Measurements from ENCODE around the gene PNPLA2. TPM values are rescaled to one million over a fixed set of nuclear protein-coding genes. Genes with fewer than 3 reads are reported as not detected.

Gene PNPLA2
- total RNA-seq, 2 donors from 2014 or later: 61.8 to 115 TPM

DNA sequence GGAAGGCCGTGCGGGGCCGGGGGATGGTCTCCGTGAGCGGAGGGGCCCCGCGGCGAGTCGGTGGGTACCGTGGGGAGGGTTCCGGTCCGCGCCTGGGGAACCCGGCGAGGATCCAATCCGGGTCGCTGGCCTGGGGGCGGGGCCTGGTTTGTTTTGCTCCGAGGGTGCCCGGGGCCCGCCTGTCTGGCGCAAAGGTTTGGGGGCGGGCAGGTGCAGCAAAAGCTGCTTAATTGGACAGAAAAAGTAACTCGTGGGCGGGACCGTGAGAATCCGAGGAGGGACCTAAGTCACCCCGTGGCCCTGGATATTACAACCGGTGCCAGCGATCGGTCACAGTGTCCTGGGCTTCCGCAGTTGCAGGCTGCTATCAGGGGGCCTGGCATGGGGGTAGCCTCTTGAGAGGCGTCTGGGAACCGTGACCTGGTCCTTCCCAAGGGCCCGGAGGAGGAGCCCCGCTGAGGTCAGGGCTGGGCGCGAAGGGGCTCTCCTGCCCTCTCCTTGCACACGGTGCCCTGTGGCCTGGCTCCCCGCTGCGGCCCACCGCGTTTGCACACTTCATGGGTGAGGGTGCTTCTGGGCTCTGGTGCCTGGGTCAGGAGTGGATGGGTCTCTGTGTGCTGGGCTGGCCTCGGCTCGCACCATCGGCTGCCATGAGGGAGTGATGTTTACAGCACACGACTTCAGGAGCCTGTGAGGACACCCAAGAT, 1.4 kb downstream of the PNPLA2 start:
- peak overlapping the region; percentile 91 for H3K27ac ChIP-seq
- H3K36me3 ChIP-seq: peaks cover 8 to 16% of the 10 kb centered on the region in 2 donors
- intact Hi-C loops (cut with DNase I): no loop called here
- H3K9me3 ChIP-seq: no peaks in the 10 kb centered on the region
- TF ChIP-seq POLR2A (IDR thresholded peaks at IDR 0.05) (peak; percentile 68), POLR2AphosphoS5 (IDR thresholded peaks at IDR 0.05) (peak; percentile 54)
- TF ChIP-seq, protein P1, sequence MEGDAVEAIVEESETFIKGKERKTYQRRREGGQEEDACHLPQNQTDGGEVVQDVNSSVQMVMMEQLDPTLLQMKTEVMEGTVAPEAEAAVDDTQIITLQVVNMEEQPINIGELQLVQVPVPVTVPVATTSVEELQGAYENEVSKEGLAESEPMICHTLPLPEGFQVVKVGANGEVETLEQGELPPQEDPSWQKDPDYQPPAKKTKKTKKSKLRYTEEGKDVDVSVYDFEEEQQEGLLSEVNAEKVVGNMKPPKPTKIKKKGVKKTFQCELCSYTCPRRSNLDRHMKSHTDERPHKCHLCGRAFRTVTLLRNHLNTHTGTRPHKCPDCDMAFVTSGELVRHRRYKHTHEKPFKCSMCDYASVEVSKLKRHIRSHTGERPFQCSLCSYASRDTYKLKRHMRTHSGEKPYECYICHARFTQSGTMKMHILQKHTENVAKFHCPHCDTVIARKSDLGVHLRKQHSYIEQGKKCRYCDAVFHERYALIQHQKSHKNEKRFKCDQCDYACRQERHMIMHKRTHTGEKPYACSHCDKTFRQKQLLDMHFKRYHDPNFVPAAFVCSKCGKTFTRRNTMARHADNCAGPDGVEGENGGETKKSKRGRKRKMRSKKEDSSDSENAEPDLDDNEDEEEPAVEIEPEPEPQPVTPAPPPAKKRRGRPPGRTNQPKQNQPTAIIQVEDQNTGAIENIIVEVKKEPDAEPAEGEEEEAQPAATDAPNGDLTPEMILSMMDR (IDR thresholded peaks at IDR 0.05): no peak
- no peaks in the 10 kb centered on the region for H3K27me3 ChIP-seq (replicated peaks; ENCODE audit: insufficient read depth)
- DNase-seq (ENCODE audit: low spot score): peak; percentile 87
- peaks cover 10% of the 10 kb centered on the region for H3K4me1 ChIP-seq (replicated peaks)
- WGBS: 0% methylated on average over 36 of the region's 47 CpGs
- H3K4me3 ChIP-seq: peak overlapping the region; percentile 80 to 98

DNA sequence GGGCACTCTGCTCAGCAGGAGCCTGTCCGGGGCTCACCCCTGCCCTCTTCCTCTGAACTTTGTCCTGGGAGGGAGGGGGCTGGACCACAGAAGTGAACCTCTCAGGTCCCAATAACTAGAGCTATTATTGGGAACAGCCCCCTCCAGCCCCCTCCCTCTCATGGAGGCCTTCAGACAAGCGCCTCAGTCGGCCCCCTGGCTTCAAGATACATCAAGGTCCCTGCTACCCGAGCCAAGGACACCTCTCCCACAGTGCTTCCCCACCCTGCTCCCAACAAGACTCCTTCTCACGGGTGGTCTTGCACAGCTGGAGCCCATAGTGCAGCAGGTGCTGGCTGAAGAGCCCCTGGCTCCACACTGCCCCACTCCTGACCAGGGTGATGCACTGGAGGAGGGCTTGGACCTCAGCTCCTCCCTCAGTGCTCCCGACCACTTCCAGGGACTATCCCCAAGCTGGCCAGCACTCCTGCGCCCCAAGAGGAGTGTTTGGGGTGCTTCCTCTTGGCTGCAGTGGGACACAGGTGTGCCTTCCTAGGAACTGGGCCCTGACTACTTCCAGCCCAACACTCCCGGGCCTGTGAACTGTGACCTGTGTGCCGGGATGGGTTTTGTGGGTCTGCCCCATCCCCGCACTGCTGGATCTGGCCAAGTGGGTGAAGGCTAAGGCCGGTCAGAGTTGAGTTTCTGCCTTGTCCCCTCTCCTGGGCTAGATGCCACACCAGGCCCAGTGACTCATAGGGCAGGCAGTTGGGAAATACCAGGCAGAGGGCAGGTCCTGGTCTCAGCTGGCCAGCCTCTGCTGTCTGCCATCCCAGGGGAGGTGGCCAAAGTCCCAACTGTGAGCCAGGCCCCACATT, 2.2 kb downstream of the PNPLA2 start:
- no peaks in the 10 kb centered on the region for H3K9me3 ChIP-seq
- DNase-seq (ENCODE audit: low spot score): no peak
- H3K36me3 ChIP-seq: peaks cover 8 to 16% of the 10 kb centered on the region in 2 donors
- intact Hi-C loops (cut with DNase I): no loop called here
- H3K27ac ChIP-seq: peak overlapping the region; percentile 91
- H3K4me1 ChIP-seq (replicated peaks): peaks cover 17% of the 10 kb centered on the region
- TF ChIP-seq POLR2A (IDR thresholded peaks at IDR 0.05) (no peak), POLR2AphosphoS5 (IDR thresholded peaks at IDR 0.05) (no peak)
- TF ChIP-seq, protein P1 (IDR thresholded peaks at IDR 0.05): no peak
- H3K27me3 ChIP-seq (replicated peaks; ENCODE audit: insufficient read depth): no peaks in the 10 kb centered on the region
- WGBS: 60% methylated on average over 9 of the region's 11 CpGs
- peak overlapping the region; percentile 80 to 98 for H3K4me3 ChIP-seq

DNA sequence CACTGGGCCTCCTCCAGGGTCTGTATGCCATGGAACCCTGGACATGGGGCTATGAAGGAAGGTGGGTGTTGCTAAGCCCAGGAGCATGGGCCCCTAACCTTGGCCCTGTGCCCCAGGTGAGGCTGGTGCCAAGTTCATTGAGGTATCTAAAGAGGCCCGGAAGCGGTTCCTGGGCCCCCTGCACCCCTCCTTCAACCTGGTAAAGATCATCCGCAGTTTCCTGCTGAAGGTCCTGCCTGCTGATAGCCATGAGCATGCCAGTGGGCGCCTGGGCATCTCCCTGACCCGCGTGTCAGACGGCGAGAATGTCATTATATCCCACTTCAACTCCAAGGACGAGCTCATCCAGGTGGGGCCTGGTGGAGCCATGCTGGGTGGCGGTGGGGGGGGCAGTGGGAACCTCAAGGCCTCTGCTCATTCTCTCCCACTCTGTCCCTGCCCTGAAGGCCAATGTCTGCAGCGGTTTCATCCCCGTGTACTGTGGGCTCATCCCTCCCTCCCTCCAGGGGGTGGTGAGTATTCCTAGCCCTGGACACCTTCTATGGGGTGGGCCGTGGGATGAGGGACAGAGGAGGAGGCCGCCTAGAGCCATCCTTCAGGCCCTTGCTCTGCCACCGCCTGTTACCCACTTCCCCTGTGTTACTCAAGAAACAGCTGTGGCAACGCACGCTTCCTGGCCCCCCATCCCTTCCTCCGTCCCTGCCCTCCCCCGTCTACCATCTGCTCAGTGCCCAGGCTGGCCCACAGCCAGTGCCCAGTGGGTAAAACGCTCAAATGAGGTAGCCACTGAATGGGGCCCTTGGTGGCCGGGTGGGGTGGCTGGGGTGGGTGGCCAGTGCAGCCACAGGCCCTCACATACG, 3.0 kb downstream of the PNPLA2 start:
- H3K4me1 ChIP-seq (replicated peaks): peaks cover 23% of the 10 kb centered on the region
- H3K4me3 ChIP-seq: no peak overlapping the region
- peaks cover 8 to 16% of the 10 kb centered on the region in 2 donors for H3K36me3 ChIP-seq
- no peaks in the 10 kb centered on the region for H3K9me3 ChIP-seq
- H3K27me3 ChIP-seq (replicated peaks; ENCODE audit: insufficient read depth): no peaks in the 10 kb centered on the region
- no peak for DNase-seq (ENCODE audit: low spot score)
- TF ChIP-seq POLR2AphosphoS5 (IDR thresholded peaks at IDR 0.05) (no peak), POLR2A (IDR thresholded peaks at IDR 0.05) (no peak)
- TF ChIP-seq, protein P1 (IDR thresholded peaks at IDR 0.05): no peak
- peak overlapping the region in 1 of 2 donors; percentile 91 for H3K27ac ChIP-seq
- WGBS: 73% methylated on average over 22 of the region's 22 CpGs
- intact Hi-C loops (cut with DNase I): no loop called here

DNA sequence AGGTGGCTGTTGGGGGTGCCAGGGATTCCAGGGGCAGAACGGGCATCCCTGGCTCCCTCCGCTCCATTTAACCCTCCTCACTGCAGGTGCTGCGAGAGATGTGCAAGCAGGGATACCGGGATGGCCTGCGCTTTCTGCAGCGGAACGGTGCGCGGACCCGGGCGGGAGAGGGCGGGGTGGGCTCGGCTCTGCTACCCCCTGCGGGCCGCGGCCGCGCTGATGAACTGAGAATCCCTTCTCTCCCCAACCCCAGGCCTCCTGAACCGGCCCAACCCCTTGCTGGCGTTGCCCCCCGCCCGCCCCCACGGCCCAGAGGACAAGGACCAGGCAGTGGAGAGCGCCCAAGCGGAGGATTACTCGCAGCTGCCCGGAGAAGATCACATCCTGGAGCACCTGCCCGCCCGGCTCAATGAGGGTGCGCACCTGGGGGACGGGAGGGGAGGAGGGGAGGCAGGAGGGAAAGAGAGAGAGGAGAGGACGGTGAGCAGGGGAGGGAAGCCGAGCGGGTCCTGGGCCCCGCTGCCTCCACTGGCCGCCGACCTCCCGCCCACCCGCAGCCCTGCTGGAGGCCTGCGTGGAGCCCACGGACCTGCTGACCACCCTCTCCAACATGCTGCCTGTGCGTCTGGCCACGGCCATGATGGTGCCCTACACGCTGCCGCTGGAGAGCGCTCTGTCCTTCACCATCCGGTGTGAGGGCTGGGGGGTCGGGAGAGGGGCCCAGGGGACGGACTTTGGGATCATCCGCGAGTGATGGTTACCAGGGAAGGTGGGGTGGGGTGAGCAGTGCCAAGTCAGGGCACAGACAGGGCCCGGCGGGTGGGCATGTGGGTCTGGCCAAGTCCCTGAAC, 5.0 kb downstream of the PNPLA2 start:
- no peak overlapping the region for H3K27ac ChIP-seq
- no peak for DNase-seq (ENCODE audit: low spot score)
- WGBS: 86% methylated on average over 53 of the region's 53 CpGs
- H3K36me3 ChIP-seq: peaks cover 8 to 16% of the 10 kb centered on the region in 2 donors
- intact Hi-C loops (cut with DNase I): no loop called here
- H3K9me3 ChIP-seq: no peaks in the 10 kb centered on the region
- H3K4me3 ChIP-seq: no peak overlapping the region
- no peaks in the 10 kb centered on the region for H3K27me3 ChIP-seq (replicated peaks; ENCODE audit: insufficient read depth)
- H3K4me1 ChIP-seq (replicated peaks): peaks cover 32% of the 10 kb centered on the region
- TF ChIP-seq POLR2AphosphoS5 (IDR thresholded peaks at IDR 0.05): no peak
- TF ChIP-seq, protein P1 (IDR thresholded peaks at IDR 0.05): no peak
- TF ChIP-seq POLR2A (IDR thresholded peaks at IDR 0.05): no peak
